Ramos (cell line): ENCODE results near the gene SPAG4.

ENCODE experiments used
- in situ Hi-C: fragments of 300-500 bp; cut with MboI; formaldehyde crosslinking; loops from one replicate; pipeline ENCODE4 v1.14.3; 2022; ENCODE audit warnings: low sequenced_read_pairs; ENCODE audit not compliant: unreplicated experiment

The SPAG4 gene

GRCh38 chr20:35619196-35620095 lies 3.8 kb downstream of the SPAG4 start:
- in situ Hi-C loops, result no loop called here

DNA sequence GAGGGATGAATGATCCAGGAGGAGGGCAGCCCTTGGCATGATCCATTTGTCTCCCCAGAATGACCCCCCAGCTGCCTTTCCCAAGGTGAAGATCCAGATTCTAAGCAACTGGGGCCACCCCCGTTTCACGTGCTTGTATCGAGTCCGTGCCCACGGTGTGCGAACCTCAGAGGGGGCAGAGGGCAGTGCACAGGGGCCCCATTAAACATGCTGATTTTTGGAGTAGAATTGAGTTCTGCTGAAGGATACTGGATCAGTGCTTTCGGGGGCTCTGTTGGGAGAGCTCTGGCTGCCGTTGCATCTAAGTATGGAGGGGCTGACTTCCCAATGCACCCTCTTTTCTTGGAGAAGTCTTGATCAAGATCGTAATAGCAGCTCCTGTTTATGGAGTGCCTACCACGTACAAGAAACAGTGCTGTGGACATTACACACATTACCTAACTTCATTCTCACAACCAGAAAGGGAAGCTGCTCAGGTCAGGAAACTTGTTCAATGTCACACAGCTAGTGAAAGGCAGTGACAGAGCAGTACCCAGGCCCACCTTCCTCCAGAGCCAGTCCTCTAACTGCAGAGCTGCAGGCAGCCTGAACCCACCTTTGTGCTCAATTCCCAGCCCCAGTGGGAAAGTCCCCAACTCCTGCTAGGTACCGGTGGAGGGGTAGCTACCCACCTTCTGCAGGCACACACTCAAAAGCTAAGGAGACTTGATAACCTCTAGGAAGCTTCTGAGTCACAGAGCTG lies 5.4 kb downstream of the SPAG4 start:
- in situ Hi-C loops, result no loop called here

DNA sequence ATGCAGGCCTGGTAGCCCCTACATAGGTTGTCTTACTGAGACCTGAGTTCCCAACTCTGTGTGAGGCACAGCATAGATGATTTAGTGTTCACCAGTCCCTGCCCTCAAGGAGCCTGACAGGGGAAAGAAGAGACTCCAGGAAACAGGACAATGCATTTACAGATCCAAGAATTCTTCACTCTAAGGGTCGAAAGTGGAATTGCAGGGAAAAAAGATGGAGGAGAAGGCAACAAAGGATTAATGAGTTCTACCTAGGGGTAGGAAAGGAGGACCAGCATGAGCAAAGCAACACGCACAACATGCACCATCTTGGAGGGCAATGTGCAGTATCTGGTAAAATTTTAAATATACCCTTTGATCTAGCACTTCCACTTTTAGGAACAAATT lies 5.9 kb downstream of the SPAG4 start:
- in situ Hi-C loops, result no loop called here

GRCh38 chr20:35625584-35626385 lies 10.2 kb downstream of the SPAG4 start:
- in situ Hi-C loops, result no loop called here

GRCh38 chr20:35626386-35627001 lies 10.9 kb downstream of the SPAG4 start:
- in situ Hi-C loops, result no loop called here

DNA sequence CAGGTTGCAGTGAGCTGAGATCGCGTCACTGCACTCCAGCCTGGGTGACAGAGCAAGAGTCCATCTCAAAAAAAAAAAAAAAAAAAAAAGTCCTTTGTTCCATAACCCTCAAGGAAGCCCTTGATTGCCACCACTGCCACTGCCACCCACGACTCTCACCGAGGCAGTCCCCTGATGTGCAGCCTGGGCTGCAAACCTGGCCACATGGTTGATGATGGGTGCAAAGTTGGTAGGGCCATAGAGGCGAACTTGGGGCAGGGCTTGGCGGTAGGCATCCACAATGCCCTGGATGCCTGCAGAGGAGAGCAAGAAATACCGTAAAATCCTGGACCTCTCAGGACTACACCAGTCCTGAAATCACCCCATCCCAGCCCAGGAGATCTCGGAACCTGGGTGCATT lies 11.5 kb downstream of the SPAG4 start:
- in situ Hi-C loops, result no loop called here

DNA sequence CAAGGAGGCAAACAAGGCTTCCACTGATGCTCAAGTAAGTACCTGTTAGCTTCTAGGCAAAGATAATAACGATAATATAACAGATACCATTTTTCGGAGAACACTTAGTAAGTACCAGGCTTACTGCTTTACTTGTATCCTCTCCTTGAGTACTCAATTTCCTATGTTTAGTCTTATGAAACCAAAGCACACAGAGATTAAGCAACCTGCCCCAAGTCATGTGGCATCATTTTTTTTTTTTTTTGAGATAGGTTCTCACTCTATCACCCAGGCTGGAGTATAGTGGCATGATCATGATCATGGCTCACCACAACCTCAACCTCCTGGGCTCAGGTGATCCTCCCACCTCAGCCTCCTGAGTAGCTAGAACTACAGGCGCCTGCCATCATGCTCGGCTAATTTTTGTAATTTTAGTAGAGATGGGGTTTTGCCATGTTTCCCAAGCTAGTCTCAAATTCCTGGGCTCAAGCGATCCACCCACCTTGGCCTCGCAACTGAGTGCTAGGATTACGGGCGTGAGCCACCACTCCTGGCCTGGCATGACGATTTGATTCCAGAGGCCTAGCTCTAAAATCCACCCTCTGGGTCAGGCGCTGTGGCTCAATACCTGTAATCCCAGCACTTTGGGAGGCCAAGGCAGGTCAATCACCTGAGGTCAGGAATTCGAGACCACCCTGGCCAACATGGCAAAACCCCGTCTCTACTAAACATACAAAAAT lies 14.0 kb downstream of the SPAG4 start:
- in situ Hi-C loops, result no loop called here

- in situ Hi-C loops, result no loop called here
Measured at GRCh38 chr20:35630636-35631035, 15.0 kb downstream of the SPAG4 start.

GRCh38 chr20:35632539-35633115 lies 17.0 kb downstream of the SPAG4 start:
- in situ Hi-C loops, result no loop called here

DNA sequence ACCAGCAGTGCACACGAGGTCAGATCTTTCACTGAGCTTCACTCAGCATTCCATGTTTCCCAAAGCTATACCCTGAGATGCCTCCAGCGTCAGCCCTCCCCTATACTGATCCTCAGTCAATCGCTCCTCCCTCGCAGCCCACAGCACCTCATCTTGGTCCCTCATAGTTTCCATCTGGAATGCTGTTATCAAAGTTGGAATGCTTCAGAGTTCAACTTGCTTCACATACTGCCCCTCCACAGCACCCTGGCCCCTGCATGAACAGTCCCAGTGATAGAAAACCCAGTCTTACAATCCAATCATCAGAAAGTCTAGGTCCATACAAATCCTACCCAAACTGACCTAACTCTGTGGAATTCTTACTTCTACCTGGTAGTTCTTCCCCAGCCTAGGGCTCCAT lies 20.0 kb downstream of the SPAG4 start:
- in situ Hi-C loops, result no loop called here

DNA sequence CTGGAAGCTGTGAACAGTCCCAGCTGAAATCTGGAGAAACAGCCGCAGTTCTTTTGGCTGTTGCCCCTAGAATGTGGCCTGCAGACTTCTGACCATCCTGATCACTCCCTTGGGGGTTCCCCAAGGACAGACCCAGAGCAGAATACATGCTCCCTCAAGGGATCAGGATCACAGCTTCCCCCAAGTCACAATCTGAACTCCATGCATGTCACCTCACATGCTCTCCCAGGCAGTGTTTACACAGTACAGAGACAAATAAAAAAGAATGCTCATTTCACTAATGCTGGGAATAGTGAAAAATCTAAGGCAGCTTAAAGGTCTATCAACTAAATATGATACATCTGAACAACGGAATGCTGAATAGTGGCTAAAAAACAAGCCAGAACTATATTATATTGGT lies 20.5 kb downstream of the SPAG4 start:
- in situ Hi-C loops, result no loop called here

- in situ Hi-C loops, result no loop called here
Measured at GRCh38 chr20:35637276-35637675, 21.6 kb downstream of the SPAG4 start.

GRCh38 chr20:35638751-35639150 lies 23.1 kb downstream of the SPAG4 start:
- in situ Hi-C loops, result no loop called here

DNA sequence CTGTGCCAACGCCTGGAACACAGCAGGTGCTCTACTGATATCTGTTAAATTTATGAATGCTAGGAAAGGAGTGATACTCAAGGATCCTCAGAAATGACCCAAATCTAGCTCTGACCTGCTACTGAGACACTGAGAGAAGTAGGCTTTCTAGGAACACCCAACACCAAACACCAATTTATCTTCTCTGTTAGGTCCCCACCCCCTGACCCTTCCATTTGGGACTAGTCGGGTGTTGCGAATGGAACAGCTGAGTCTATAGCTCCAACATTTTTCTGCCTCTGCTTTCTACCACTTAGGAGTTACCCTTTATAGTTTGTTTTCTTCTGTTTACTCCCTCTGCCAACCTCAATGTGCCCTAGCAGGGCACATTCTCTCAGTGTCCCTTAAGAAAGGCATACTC lies 25.1 kb downstream of the SPAG4 start:
- in situ Hi-C loops, result no loop called here

GRCh38 chr20:35641743-35642142 lies 26.1 kb downstream of the SPAG4 start:
- in situ Hi-C loops, result no loop called here

GRCh38 chr20:35643045-35643444 lies 27.4 kb downstream of the SPAG4 start:
- in situ Hi-C loops, result no loop called here

DNA sequence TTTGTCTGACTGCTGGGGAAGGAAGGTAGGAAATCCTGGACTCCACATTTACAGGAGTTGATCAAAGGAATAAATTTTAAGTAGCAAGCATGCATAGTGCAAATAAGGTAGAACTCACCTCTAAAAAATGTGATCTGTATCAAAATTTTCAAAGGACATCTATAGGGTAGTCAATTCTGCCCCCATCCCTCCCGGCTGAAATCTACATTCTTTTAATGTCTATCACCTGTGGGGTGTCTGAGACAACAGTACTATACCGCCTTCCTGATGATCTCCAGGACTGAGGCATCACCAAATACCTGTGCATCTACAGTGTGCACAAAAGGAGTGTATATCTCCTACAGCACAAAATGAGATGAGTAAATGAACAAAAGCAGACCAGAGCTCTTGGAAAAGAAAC lies 29.2 kb downstream of the SPAG4 start:
- in situ Hi-C loops, result no loop called here

GRCh38 chr20:35648836-35649235 lies 33.2 kb downstream of the SPAG4 start:
- in situ Hi-C loops, result no loop called here

- in situ Hi-C loops, result no loop called here
Measured at GRCh38 chr20:35650632-35651031, 35.0 kb downstream of the SPAG4 start.
